GM12891 (cell line): ENCODE results near the gene PADI3.

Source experiments
- DNase-seq: peaks from one replicate; pipeline ENCODE4 v3.0.0; 2011; ENCODE audit warnings: low spot score; ENCODE audit not compliant: insufficient read length
- FAIRE-seq: peaks from 2 replicates; lab custom pipeline; 2011; peaks lifted over from hg19 to GRCh38; lab: Jason Lieb, UNC
- PAX5 ChIP-seq: IDR thresholded peaks from 2 replicates; pipeline ENCODE4 v1.6.1; 2011; ENCODE audit warnings: low read length, moderate library complexity, mild to moderate bottlenecking; ENCODE audit not compliant: insufficient read depth, severe bottlenecking
- POLR2A ChIP-seq: IDR thresholded peaks from 2 replicates; pipeline ENCODE4 v1.6.1; 2011; ENCODE audit warnings: low read depth, low read length, control low read depth
- POLR2AphosphoS5 ChIP-seq: IDR thresholded peaks from 2 replicates; pipeline ENCODE4 v1.6.1; 2011; ENCODE audit warnings: low read depth, low read length, control low read depth
- POU2F2 ChIP-seq: IDR thresholded peaks from 2 replicates; pipeline ENCODE4 v1.6.1; 2011; ENCODE audit warnings: low read depth, mild to moderate bottlenecking, control low read depth, low read length, moderate library complexity
- SPI1 ChIP-seq: IDR thresholded peaks from 2 replicates; pipeline ENCODE4 v1.6.1; 2011; ENCODE audit warnings: low read depth, low read length, control low read depth
- TAF1 ChIP-seq: IDR thresholded peaks from 2 replicates; pipeline ENCODE4 v1.6.1; 2011; ENCODE audit warnings: low read depth, low read length, control low read depth

The PADI3 gene

DNA sequence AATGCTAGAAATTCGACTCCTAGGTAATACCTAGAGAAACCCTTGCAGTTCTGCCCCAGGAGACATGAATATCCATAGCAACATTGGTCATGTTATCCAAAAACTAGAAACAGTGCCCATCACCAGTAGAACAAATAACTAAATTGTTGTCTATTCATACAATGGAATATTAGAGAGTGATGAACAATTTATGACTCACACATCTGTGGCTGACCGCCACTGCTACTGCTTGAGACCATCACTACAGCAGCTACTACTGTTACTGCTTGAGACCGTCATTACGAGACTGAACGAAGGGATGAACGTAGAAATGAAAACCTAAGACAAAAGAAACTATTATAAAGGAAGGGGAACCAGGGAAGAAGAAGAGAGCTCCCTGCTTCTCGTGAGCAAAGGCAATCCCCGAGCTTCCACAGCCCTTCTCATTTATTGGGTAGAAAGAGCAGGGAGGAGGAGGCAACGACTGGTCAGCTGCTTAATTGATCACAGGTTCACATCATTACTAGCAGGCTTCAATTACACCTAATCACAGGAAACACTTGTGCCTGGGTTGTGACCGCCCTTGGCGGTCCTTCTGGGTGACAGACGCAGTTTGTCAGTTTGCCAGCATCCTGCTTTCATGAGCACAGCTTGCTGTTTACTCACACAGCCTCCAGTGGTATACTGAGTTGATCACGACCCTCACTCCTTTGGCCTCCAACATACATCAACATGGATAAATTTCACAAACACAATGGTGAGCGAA lies 45.0 kb downstream of the PADI3 start:
- no peak for TF ChIP-seq PAX5
- TF ChIP-seq POU2F2: no peak
- no peak for TF ChIP-seq TAF1
- TF ChIP-seq SPI1: no peak
- TF ChIP-seq POLR2A: no peak
- TF ChIP-seq POLR2AphosphoS5: no peak
- FAIRE-seq: no peak
- DNase-seq: no peak

DNA sequence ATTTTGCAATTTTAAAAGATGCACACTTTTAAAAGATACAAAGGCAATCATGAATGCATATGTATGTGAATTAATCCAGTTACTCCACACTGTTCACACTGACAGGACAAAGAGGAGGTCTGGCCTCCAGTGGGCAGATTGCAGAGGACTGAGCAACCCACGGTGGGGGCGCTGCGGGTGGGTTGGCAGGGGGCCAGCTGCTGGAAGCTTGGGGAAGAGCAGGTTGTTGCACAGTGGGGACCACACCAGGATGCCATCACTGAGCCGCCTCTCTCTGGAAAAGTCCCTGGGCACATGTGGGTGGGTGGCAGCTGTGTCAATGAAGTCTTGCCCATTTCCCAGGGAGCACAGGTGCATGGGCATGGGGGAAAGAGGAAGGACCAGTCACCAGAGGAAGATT lies 46.4 kb downstream of the PADI3 start:
- no peak for TF ChIP-seq TAF1
- no peak for TF ChIP-seq POLR2A
- TF ChIP-seq PAX5: no peak
- no peak for TF ChIP-seq SPI1
- no peak for TF ChIP-seq POLR2AphosphoS5
- TF ChIP-seq POU2F2: no peak
- DNase-seq (no peak), FAIRE-seq (no peak)

DNA sequence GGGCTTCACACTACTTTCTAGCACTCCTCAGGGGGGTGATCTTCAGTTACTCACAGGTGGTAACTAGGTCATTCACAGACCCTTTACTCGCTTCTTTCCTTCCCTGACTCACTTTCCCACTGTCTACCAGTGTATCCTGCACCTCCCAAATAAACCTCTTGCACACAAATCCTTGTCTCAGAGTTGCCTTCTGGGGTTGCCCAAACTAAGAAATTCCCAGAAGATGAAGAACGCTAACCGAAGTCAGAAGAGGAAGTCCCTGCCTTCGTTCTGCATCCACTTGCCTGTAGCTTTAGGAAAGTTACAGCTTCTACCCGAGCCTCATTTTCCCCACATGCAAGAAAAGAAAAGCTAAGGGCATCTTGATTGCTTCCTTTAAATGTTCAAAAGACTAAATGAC lies 47.2 kb downstream of the PADI3 start:
- DNase-seq (no peak), FAIRE-seq (no peak)
- no peak for TF ChIP-seq SPI1
- TF ChIP-seq TAF1: no peak
- no peak for TF ChIP-seq POU2F2
- TF ChIP-seq POLR2A: no peak
- no peak for TF ChIP-seq POLR2AphosphoS5
- no peak for TF ChIP-seq PAX5

- no peak for DNase-seq
- TF ChIP-seq POU2F2 (no peak), PAX5 (no peak), TAF1 (no peak), POLR2A (no peak), SPI1 (no peak)
- FAIRE-seq: no peak
Observed at GRCh38 chr1:17297991-17298390, 49.1 kb downstream of the PADI3 start.

GRCh38 chr1:17301767-17302166 lies 52.9 kb downstream of the PADI3 start:
- DNase-seq (no peak), FAIRE-seq (no peak)
- no peak for TF ChIP-seq POLR2A
- no peak for TF ChIP-seq PAX5
- no peak for TF ChIP-seq POLR2AphosphoS5
- no peak for TF ChIP-seq TAF1
- TF ChIP-seq POU2F2: no peak
- TF ChIP-seq SPI1: no peak

DNA sequence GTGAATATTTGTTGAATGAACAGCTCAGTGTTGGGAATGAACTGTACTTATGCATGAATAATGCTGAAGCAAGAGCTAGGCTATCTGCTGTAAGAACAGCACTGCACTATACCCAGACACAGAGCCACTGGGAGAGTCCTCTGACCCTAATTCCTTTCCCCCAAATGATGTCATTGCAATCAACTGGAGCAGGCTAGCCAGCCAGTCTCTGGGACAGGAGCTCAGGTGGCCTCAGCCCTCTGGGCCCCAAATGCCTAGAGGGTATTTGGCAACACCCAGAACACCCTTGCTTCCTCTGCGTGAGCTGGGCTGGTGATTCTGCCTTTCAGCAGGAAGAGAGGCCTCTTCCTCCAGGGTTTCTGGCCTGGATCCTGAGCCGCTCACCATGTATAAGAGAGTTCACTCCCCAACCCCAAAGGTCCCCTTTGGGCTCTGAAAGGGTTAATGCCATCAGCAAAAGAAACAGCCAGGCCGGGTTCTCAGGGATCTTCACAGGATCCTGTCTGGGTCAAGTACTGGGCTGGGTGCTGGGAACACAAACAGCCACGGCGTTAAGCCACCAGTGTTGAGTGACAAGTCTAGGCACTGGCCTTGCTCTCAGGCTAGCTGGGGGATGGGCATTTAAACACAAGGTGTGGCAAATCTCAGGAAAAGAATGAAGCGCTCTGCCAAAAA lies 55.4 kb downstream of the PADI3 start:
- FAIRE-seq (no peak), DNase-seq (no peak)
- TF ChIP-seq PAX5: no peak
- no peak for TF ChIP-seq POLR2A
- TF ChIP-seq TAF1: no peak
- TF ChIP-seq POLR2AphosphoS5: no peak
- no peak for TF ChIP-seq SPI1
- no peak for TF ChIP-seq POU2F2

- FAIRE-seq: no peak
- DNase-seq: no peak
Observed at GRCh38 chr1:17304826-17305175, 55.9 kb downstream of the PADI3 start.

GRCh38 chr1:17305576-17306095 lies 56.7 kb downstream of the PADI3 start:
- no peak for FAIRE-seq
- DNase-seq: no peak
- TF ChIP-seq SPI1: no peak
- TF ChIP-seq POLR2AphosphoS5: no peak
- TF ChIP-seq TAF1: no peak
- TF ChIP-seq POLR2A: no peak
- TF ChIP-seq PAX5: no peak
- TF ChIP-seq POU2F2: no peak

More at GRCh38 chr1:17304826-17305175, 55.9 kb downstream of the PADI3 start:
- TF ChIP-seq POLR2A: no peak

GRCh38 chr1:17306407-17306806 lies 57.5 kb downstream of the PADI3 start:
- FAIRE-seq: no peak
- no peak for TF ChIP-seq POU2F2
- no peak for TF ChIP-seq TAF1
- no peak for TF ChIP-seq POLR2A
- no peak for TF ChIP-seq POLR2AphosphoS5
- no peak for TF ChIP-seq SPI1
- no peak for DNase-seq
